ENCODE results near the gene SPINK8. TPM values are rescaled to one million over a fixed set of nuclear protein-coding genes. Genes with fewer than 3 reads are reported as not detected.

The SPINK8 gene
- total RNA-seq, 1 experiment from 2014 or later, result not detected

DNA sequence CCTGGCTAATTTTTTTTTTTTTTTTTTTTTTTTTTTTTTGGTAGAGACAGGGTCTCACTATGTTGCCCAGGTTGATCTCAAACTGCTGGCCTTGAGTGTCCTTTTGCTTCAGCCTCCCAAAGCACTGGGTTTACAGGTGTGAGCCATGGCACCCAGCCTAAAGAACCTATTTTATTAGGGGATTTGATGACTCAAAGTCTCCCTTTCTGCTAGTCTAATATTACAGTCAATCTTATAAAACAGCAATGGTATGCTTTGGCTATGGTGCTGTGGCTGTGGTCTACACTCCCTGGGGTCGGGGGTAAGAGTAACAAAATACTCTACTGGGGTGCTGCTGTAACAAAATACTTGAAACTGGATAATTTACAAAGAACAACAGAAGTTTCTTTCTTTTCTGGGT lies 47.8 kb downstream of the SPINK8 start (continued):
- TF ChIP-seq CTCF (IDR thresholded peaks at IDR 0.05 in 2 of 3, conservative IDR thresholded peaks at IDR 0.05 in 1 of 3; ENCODE audit: borderline replicate concordance in 1 of 3, insufficient read depth in 1 of 3, low read depth in 2 of 3, low read length in 2 of 3), result no peak
- TF ChIP-seq EGR1 (IDR thresholded peaks at IDR 0.05; ENCODE audit: low read depth), result no peak
- no peak for TF ChIP-seq EZH2phosphoT487 (IDR thresholded peaks at IDR 0.05; ENCODE audit: borderline replicate concordance)
- TF ChIP-seq SRF (IDR thresholded peaks at IDR 0.05; ENCODE audit: low read depth), result no peak
- no peak for TF ChIP-seq RAD21 (IDR thresholded peaks at IDR 0.05; ENCODE audit: low read depth)
- no peak for TF ChIP-seq EZH2 (IDR thresholded peaks at IDR 0.05)
- TF ChIP-seq ZNF274 (IDR thresholded peaks at IDR 0.05; ENCODE audit: low read depth, low read length), result no peak

DNA sequence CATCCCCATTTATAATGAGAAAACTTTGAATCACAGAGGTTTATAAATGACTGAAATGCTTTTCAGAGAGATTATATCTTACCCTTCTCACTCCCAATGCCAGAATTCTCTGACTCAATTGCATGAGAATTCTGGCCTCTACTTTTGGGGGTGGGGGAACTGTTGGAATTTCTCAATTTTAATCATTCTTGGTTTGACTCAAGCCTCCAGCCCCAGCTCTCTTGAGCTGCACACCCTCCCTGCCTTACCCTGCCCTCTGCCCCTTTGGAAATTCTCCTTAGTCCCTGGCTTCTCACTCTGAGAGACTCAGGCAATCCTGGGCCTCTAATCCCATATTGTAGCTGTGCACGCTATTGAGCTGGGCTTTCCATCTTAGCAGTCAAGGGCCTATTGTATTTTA lies 48.3 kb downstream of the SPINK8 start:
- intact Hi-C loops (cut with micrococcal nuclease), result no loop called here
- H3K27me3 ChIP-seq (ENCODE audit: insufficient read depth, low read length), result no peaks in the 10 kb centered on the region
- H2AFZ ChIP-seq (ENCODE audit: low read depth, low read length, poor library complexity, severe bottlenecking), result no peak overlapping the region
- TF ChIP-seq ZNF274 (IDR thresholded peaks at IDR 0.05; ENCODE audit: low read depth, low read length) (no peak), EZH2phosphoT487 (IDR thresholded peaks at IDR 0.05; ENCODE audit: borderline replicate concordance) (no peak), YY1 (IDR thresholded peaks at IDR 0.05; ENCODE audit: extremely low read depth, insufficient replicate concordance, low read depth, low read length) (no peak), POLR2AphosphoS5 (IDR thresholded peaks at IDR 0.05; ENCODE audit: low read depth, low read length) (no peak), RAD21 (IDR thresholded peaks at IDR 0.05; ENCODE audit: low read depth) (no peak), SIN3A (IDR thresholded peaks at IDR 0.05; ENCODE audit: low read depth) (no peak), SRF (IDR thresholded peaks at IDR 0.05; ENCODE audit: low read depth) (no peak), EZH2 (IDR thresholded peaks at IDR 0.05) (no peak), SP1 (IDR thresholded peaks at IDR 0.05; ENCODE audit: low read depth) (no peak)
- TF ChIP-seq, protein P1, sequence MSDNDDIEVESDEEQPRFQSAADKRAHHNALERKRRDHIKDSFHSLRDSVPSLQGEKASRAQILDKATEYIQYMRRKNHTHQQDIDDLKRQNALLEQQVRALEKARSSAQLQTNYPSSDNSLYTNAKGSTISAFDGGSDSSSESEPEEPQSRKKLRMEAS (IDR thresholded peaks at IDR 0.05), result no peak
- TF ChIP-seq, protein P2, sequence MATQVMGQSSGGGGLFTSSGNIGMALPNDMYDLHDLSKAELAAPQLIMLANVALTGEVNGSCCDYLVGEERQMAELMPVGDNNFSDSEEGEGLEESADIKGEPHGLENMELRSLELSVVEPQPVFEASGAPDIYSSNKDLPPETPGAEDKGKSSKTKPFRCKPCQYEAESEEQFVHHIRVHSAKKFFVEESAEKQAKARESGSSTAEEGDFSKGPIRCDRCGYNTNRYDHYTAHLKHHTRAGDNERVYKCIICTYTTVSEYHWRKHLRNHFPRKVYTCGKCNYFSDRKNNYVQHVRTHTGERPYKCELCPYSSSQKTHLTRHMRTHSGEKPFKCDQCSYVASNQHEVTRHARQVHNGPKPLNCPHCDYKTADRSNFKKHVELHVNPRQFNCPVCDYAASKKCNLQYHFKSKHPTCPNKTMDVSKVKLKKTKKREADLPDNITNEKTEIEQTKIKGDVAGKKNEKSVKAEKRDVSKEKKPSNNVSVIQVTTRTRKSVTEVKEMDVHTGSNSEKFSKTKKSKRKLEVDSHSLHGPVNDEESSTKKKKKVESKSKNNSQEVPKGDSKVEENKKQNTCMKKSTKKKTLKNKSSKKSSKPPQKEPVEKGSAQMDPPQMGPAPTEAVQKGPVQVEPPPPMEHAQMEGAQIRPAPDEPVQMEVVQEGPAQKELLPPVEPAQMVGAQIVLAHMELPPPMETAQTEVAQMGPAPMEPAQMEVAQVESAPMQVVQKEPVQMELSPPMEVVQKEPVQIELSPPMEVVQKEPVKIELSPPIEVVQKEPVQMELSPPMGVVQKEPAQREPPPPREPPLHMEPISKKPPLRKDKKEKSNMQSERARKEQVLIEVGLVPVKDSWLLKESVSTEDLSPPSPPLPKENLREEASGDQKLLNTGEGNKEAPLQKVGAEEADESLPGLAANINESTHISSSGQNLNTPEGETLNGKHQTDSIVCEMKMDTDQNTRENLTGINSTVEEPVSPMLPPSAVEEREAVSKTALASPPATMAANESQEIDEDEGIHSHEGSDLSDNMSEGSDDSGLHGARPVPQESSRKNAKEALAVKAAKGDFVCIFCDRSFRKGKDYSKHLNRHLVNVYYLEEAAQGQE (IDR thresholded peaks at IDR 0.05; ENCODE audit: low read depth), result no peak
- H3K79me2 ChIP-seq (ENCODE audit: insufficient read depth, low read length), result no peaks in the 10 kb centered on the region
- no peak overlapping the region for H3K27ac ChIP-seq (ENCODE audit: low read depth, low read length)
- no peak overlapping the region for H3K4me2 ChIP-seq (ENCODE audit: low read length)
- no peak for ATAC-seq
- no peaks in the 10 kb centered on the region for H3K4me1 ChIP-seq (ENCODE audit: control insufficient read depth in 1 of 2, insufficient read depth in 2 of 2, low read length in 2 of 2)
- H3K36me3 ChIP-seq (ENCODE audit: control insufficient read depth in 1 of 2, insufficient read depth in 2 of 2, low read length in 2 of 2), result no peaks in the 10 kb centered on the region
- H3K9me3 ChIP-seq (ENCODE audit: control insufficient read depth in 1 of 2, insufficient read depth in 1 of 2, low read depth in 1 of 2, low read length in 2 of 2), result no peaks in the 10 kb centered on the region
- POLR2A ChIA-PET, result no interaction called here
- DNase-seq (ENCODE audit: low read depth, low spot score), result no peak
- CTCF ChIA-PET, result interaction anchor here (0.7 to 0.9 kb wide), 2 partner anchors 11 to 152 kb away, joined by 3 read pairs; no protein-coding TSS in a partner anchor
- RAD21 ChIA-PET (ENCODE audit: low non-redundant PET in 1 of 2, low total read pairs in 2 of 2, uncharacterized antibody in 2 of 2, unreplicated experiment in 2 of 2), result no interaction called here
- no peak overlapping the region for H3K4me3 ChIP-seq (replicated peaks in 1 of 2; ENCODE audit: low read depth in 1 of 2, low read length in 2 of 2)
- H3K9ac ChIP-seq (ENCODE audit: low read length), result no peak overlapping the region
- no TSS peak for BruUV-seq (replicated peaks)
- 0 out of 2 replicates have a peak, but pooled peaks cover 6% of the 10 kb centered on the region for H3K9me2 ChIP-seq (ENCODE audit: insufficient read depth)
- no peaks in the 10 kb centered on the region for H4K20me1 ChIP-seq (ENCODE audit: insufficient read depth)
